Left cardiac atrium (tissue), 4 donors: ENCODE measurements around the gene KCTD1. TPM values are rescaled to one million over a fixed set of nuclear protein-coding genes. Genes with fewer than 3 reads are reported as not detected.
A peak's percentile ranks its signal among the peaks of the same experiment; 100 is the strongest.
"Not testable (repeated sequence)": the region's sequence is repeated elsewhere in the genome, so short reads cannot be mapped to it uniquely, and the experiment has no call there.

Source experiments
- ATAC-seq, 2 donors: fragments of 200-7000 bp; cut with Tn5 transposase; one replicate each; pipeline ENCODE4 v1.9.1; 2020; ENCODE audit warnings: mild to moderate bottlenecking in 2 of 2, moderate library complexity in 2 of 2
- DNase-seq: peaks from one replicate; pipeline ENCODE4 v3.0.0-alpha.2; 2020
- intact Hi-C, 2 donors: fragments of 100-400 bp; cut with DNase I; formaldehyde crosslinking; loops; one replicate each; pipeline versions ENCODE4 v1.14.1 to v1.15.1; 2022 to 2023
- total RNA-seq, 2 donors: library from RNA; stranded (reverse); fragmentation: NEBNext Ultra II Directional; extraction: Animal tissue kit (Norgen Biotek cat#: 25700); gene quantifications; one replicate each; pipeline ENCODE4 v1.2.1, GENCODE V29; 2021
- donor health status: DM: no; HTN: yes; CAD: no.
- donor health status: DM: no; HTN: yes; CAD: no; lungs with severe emphysema.
- donor health status: DM: yes; HTN: yes; CAD: no.
- donor health status: Dilated cardiomyopathy.

Gene KCTD1
- total RNA-seq, 2 donors from 2014 or later, result 35.6 to 42.2 TPM

- DNase-seq, result no peak
- ATAC-seq, result peak in 1 of 2 donors; percentile 18
- intact Hi-C loops, result no loop called here
Measured at GRCh38 chr18:26442126-26442525, 106.2 kb downstream of the KCTD1 start.

GRCh38 chr18:26440644-26441043, 107.7 kb downstream of the KCTD1 start:
- peak; percentile 31 to 53 for ATAC-seq
- no peak for DNase-seq
- intact Hi-C loops, result no loop called here

- ATAC-seq (no peak), DNase-seq (no peak)
- intact Hi-C loops, result no loop called here
Measured at GRCh38 chr18:26439537-26439936, 108.8 kb downstream of the KCTD1 start.

- DNase-seq, result no peak
- intact Hi-C loops, result no loop called here
- no peak for ATAC-seq
Measured at GRCh38 chr18:26438980-26439379, 109.4 kb downstream of the KCTD1 start.

GRCh38 chr18:26437634-26438033, 110.7 kb downstream of the KCTD1 start:
- intact Hi-C loops, ATAC-seq, DNase-seq: not testable (repeated sequence)

- DNase-seq, result no peak
- ATAC-seq, result peak in 1 of 2 donors; percentile 28
- intact Hi-C loops, result no loop called here
Measured at GRCh38 chr18:26436176-26437051, 111.9 kb downstream of the KCTD1 start.

- intact Hi-C loops, result no loop called here
- peak; percentile 55 to 69 for ATAC-seq
Measured at GRCh38 chr18:26435415-26436095, 112.8 kb downstream of the KCTD1 start.

GRCh38 chr18:26434887-26435286, 113.5 kb downstream of the KCTD1 start:
- ATAC-seq (no peak), DNase-seq (no peak)
- intact Hi-C loops, result no loop called here

More at GRCh38 chr18:26435415-26436095, 112.8 kb downstream of the KCTD1 start:
- DNase-seq, result no peak

- DNase-seq (no peak), ATAC-seq (no peak)
- intact Hi-C loops, result no loop called here
Measured at GRCh38 chr18:26432651-26433424, 115.5 kb downstream of the KCTD1 start.

GRCh38 chr18:26429535-26430226, 118.7 kb downstream of the KCTD1 start:
- DNase-seq, result no peak
- intact Hi-C loops, result no loop called here

GRCh38 chr18:26425148-26425531, 123.2 kb downstream of the KCTD1 start:
- ATAC-seq (no peak), DNase-seq (no peak)
- intact Hi-C loops, result no loop called here

More at GRCh38 chr18:26429535-26430226, 118.7 kb downstream of the KCTD1 start:
- ATAC-seq, result peak; percentile 72 to 96

GRCh38 chr18:26424428-26425147, 123.8 kb downstream of the KCTD1 start:
- DNase-seq, result no peak
- intact Hi-C loops, result no loop called here
- no peak for ATAC-seq

GRCh38 chr18:26422472-26423162, 125.7 kb downstream of the KCTD1 start:
- intact Hi-C loops, result no loop called here
- ATAC-seq (no peak), DNase-seq (no peak)

- intact Hi-C loops, result no loop called here
- ATAC-seq, result no peak
- no peak for DNase-seq
Measured at GRCh38 chr18:26421931-26422330, 126.4 kb downstream of the KCTD1 start.

GRCh38 chr18:26421503-26421902, 126.8 kb downstream of the KCTD1 start:
- intact Hi-C loops, result no loop called here
- DNase-seq (no peak), ATAC-seq (no peak)

GRCh38 chr18:26419746-26420145, 128.6 kb downstream of the KCTD1 start:
- intact Hi-C loops, result no loop called here
- DNase-seq, result no peak

GRCh38 chr18:26418225-26418624, 130.1 kb downstream of the KCTD1 start:
- ATAC-seq, result no peak
- intact Hi-C loops, result no loop called here
- DNase-seq, result no peak

More at GRCh38 chr18:26419746-26420145, 128.6 kb downstream of the KCTD1 start:
- ATAC-seq, result no peak

GRCh38 chr18:26417190-26417589, 131.2 kb downstream of the KCTD1 start:
- ATAC-seq (no peak), DNase-seq (no peak)
- intact Hi-C loops, result no loop called here
